HepG2 (cell line): Measurements from ENCODE around the gene TEAD4. TPM values are rescaled to one million over a fixed set of nuclear protein-coding genes. Genes with fewer than 3 reads are reported as not detected.

ENCODE experiments used
- ATAC-seq: fragments of 200-7000 bp; cut with Tn5 transposase; 3 replicates; pipeline ENCODE4 v1.9.1; 2020; ENCODE audit warnings: mild to moderate bottlenecking, moderate library complexity
- BruUV-seq: library from RNA; stranded (reverse); fragments of 400-500 nt; replicated peaks from 2 replicates; lab custom pipeline; 2021; lab: Mats Ljungman, UMichigan
- CTCF ChIA-PET: fragments of 300-600 bp; formaldehyde crosslinking; extraction: SDS; loops from one replicate; lab custom pipeline; 2021; ENCODE audit warnings: low total read pairs, inconsistent platforms, low intra/inter-chr PET ratio; lab: Yijun Ruan, JAX
- POLR2A ChIA-PET: fragments of 350-600 bp; sonication (Branson Sonifier 250); formaldehyde crosslinking; loops from one replicate; lab custom pipeline; 2020; ENCODE audit warnings: antibody characterized with exemption, inconsistent platforms; lab: Yijun Ruan, JAX
- DNase-seq: peaks from one replicate; pipeline ENCODE4 v3.0.0-alpha.2; 2015; ENCODE audit warnings: low spot score
- FAIRE-seq: peaks from 3 replicates; lab custom pipeline; 2011; peaks lifted over from hg19 to GRCh38; lab: Jason Lieb, UNC
- H2AFZ ChIP-seq: one replicate; pipeline ENCODE4 v1.6.1; 2011; ENCODE audit warnings: low read length, inconsistent platforms
- H3K27ac ChIP-seq: fragments of 300-600 bp; 3 replicates; pipeline ENCODE4 v1.8.0; 2011; ENCODE audit warnings: mixed run types, mild to moderate bottlenecking, mixed read lengths, low read length, inconsistent platforms; ENCODE audit not compliant: insufficient read depth; ENCODE audit errors: extremely low read length
- H3K27me3 ChIP-seq, 2 experiments: fragments of 200-600 bp in 1 of 2; 2 replicates in 1 of 2; 3 replicates in 1 of 2; pipeline versions ENCODE4 v1.6.0 to v1.8.0; 2011; ENCODE audit warnings: low read length in 2 of 2, mild to moderate bottlenecking in 2 of 2, moderate library complexity in 2 of 2, inconsistent platforms in 1 of 2; ENCODE audit not compliant: insufficient read depth in 2 of 2, control insufficient read depth in 1 of 2
- H3K36me3 ChIP-seq, 2 experiments: fragments of 200-600 bp in 1 of 2; replicated peaks in 1 of 2; 2 replicates in 1 of 2; 3 replicates in 1 of 2; pipeline versions ENCODE4 v1.5.1 to v1.8.0; 2011; ENCODE audit warnings: low read length in 2 of 2, inconsistent platforms in 1 of 2; ENCODE audit not compliant: insufficient read depth in 2 of 2, control insufficient read depth in 1 of 2
- H3K4me1 ChIP-seq: 2 replicates; pipeline ENCODE4 v1.5.1; 2012; ENCODE audit warnings: low read length, inconsistent platforms; ENCODE audit not compliant: insufficient read depth
- H3K4me2 ChIP-seq: 2 replicates; pipeline ENCODE4 v1.6.0; 2011; ENCODE audit warnings: low read depth, low read length, inconsistent platforms
- H3K4me3 ChIP-seq, 3 experiments: fragments of 200-600 bp in 1 of 3; sonication (generic), shearing (Covaris generic) in 1 of 3; replicated peaks in 1 of 3; 2 replicates each; pipeline ENCODE4 v1.5.1; 2011 to 2016; ENCODE audit warnings: low read length in 3 of 3, inconsistent platforms in 2 of 3, low read depth in 2 of 3, mild to moderate bottlenecking in 2 of 3, control low read depth in 1 of 3, mixed read lengths in 1 of 3; ENCODE audit not compliant: insufficient read depth in 1 of 3
- H3K79me2 ChIP-seq: one replicate; pipeline ENCODE4 v1.6.1; 2011; ENCODE audit warnings: low read length, inconsistent platforms; ENCODE audit not compliant: insufficient read depth
- H3K9ac ChIP-seq: 2 replicates; pipeline ENCODE4 v1.6.0; 2011; ENCODE audit warnings: mild to moderate bottlenecking, low read depth, low read length, inconsistent platforms; ENCODE audit not compliant: insufficient read depth
- H3K9me3 ChIP-seq: 2 replicates; pipeline ENCODE4 v1.5.1; 2012; ENCODE audit warnings: mild to moderate bottlenecking, low read length
- H4K20me1 ChIP-seq: 2 replicates; pipeline ENCODE4 v1.6.0; 2011; ENCODE audit warnings: inconsistent platforms, mild to moderate bottlenecking, low read length, moderate library complexity; ENCODE audit not compliant: insufficient read depth
- HNRNPH1 ChIP-seq: fragments of 200-400 bp; formaldehyde crosslinking; optimal IDR thresholded peaks from 2 replicates; pipeline ENCODE3; 2017; ENCODE audit warnings: mild to moderate bottlenecking, low read depth, low read length
- HOMEZ ChIP-seq: IDR thresholded peaks from 2 replicates; pipeline ENCODE4 v1.6.1; 2016; ENCODE audit warnings: low read depth
- MTA1 ChIP-seq: sonication (generic); formaldehyde crosslinking; IDR thresholded peaks from 2 replicates; pipeline ENCODE4 v1.4.0; 2020; ENCODE audit warnings: missing genetic modification reagents, mild to moderate bottlenecking, borderline replicate concordance
- NCOA2 ChIP-seq: sonication (generic); formaldehyde crosslinking; IDR thresholded peaks from 2 replicates; pipeline ENCODE4 v1.8.0; 2022; ENCODE audit warnings: inconsistent platforms
- NKX3-1 ChIP-seq: sonication (generic); formaldehyde crosslinking; IDR thresholded peaks from 2 replicates; pipeline ENCODE4 v1.5.0; 2020; ENCODE audit warnings: missing genetic modification reagents
- RAD51 ChIP-seq: fragments of 450-650 bp; IDR thresholded peaks from 2 replicates; pipeline ENCODE4 v1.6.1; 2016; ENCODE audit warnings: borderline replicate concordance
- SUZ12 ChIP-seq: fragments of 150-350 bp; IDR thresholded peaks from 2 replicates; pipeline ENCODE4 v1.6.1; 2014; ENCODE audit warnings: low read depth, low read length
- UBTF ChIP-seq: sonication (generic); formaldehyde crosslinking; IDR thresholded peaks from 2 replicates; pipeline ENCODE4 v1.4.0; 2020; ENCODE audit warnings: mild to moderate bottlenecking, missing genetic modification reagents
- ZNF383 ChIP-seq: sonication (generic); formaldehyde crosslinking; IDR thresholded peaks from 2 replicates; pipeline ENCODE4 v1.4.0; 2020; ENCODE audit warnings: missing genetic modification reagents, mild to moderate bottlenecking, borderline replicate concordance
- ZNF510 ChIP-seq: sonication (generic); formaldehyde crosslinking; IDR thresholded peaks from 2 replicates; pipeline ENCODE4 v1.4.0; 2020; ENCODE audit warnings: low read depth, mild to moderate bottlenecking, missing genetic modification reagents
- ZNF841 ChIP-seq: sonication (generic); formaldehyde crosslinking; IDR thresholded peaks from 2 replicates; pipeline ENCODE4 v1.8.1; 2023; ENCODE audit warnings: missing genetic modification reagents, borderline replicate concordance
- WGBS: methylation state at CpG from one replicate; pipeline ENCODE4 v1.1.6; 2017; ENCODE audit warnings: low lambda C conversion rate; 5-methylcytosine and 5-hydroxymethylcytosine counted together
- in situ Hi-C: cut with HindIII; loops from 2 replicates; pipeline ENCODE4 v1.10.0; 2017; ENCODE audit warnings: low pct_unique_long_range_greater_than_20kb; ENCODE audit not compliant: extremely low pct_ligation_motif_present
- intact Hi-C: fragments of 100-400 bp; cut with micrococcal nuclease; formaldehyde crosslinking; loops from one replicate; pipeline ENCODE4 v1.10.0; 2022; ENCODE audit not compliant: unreplicated experiment
- polyA plus RNA-seq, 8 experiments: library from polyadenylated mRNA; depleted of rRNA in 3 of 8; stranded (reverse) in 7 of 8; unstranded in 1 of 8; fragments of >200 nt; fragmentation: Illumina TruSeq in 4 of 8; extraction: Trizol in 4 of 8; gene quantifications; 2 replicates each; pipeline versions ENCODE4 v1.2.1 to v1.2.3, GENCODE V29; 2011 to 2016; ENCODE audit warnings: low read depth in 4 of 8, missing spikeins in 1 of 8, mixed read lengths in 1 of 8; ENCODE audit not compliant: insufficient read depth in 1 of 8
- total RNA-seq, 5 experiments: library from RNA; depleted of rRNA; stranded (reverse); fragments of >200 nt; fragmentation: Illumina TruSeq; extraction: Trizol; gene quantifications; 2 replicates each; pipeline ENCODE4 v1.2.3, GENCODE V29; 2016; ENCODE audit warnings: low read depth in 1 of 5

Gene TEAD4
- total and polyA plus RNA-seq, 2 of the 13 experiments (the other 11 are each of a cell fraction or from before 2014, with no cell fraction given): 45.0 to 69.4 TPM

GRCh38 chr12:3036901-3037600 is 77.9 kb downstream of the TEAD4 start:
- intact Hi-C loops: no loop called here
- H3K79me2 ChIP-seq: no peaks in the 10 kb centered on the region
- H3K27me3 ChIP-seq: no peaks in the 10 kb centered on the region
- ChIA-PET POLR2A (no interaction called here), CTCF (no interaction called here)
- in situ Hi-C loops: loop anchor here (10.0 kb wide), 1 partner anchor 152 kb away; no protein-coding TSS in a partner anchor
- no peak overlapping the region for H2AFZ ChIP-seq
- no peak for FAIRE-seq
- 94% methylated on average over 12 of the region's 12 CpGs for WGBS
- no peak overlapping the region for H3K9ac ChIP-seq
- no peak overlapping the region for H3K4me3 ChIP-seq
- peaks cover 40 to 59% of the 10 kb centered on the region in 2 experiments for H3K36me3 ChIP-seq
- peaks cover 8% of the 10 kb centered on the region; the same call in 1 of the 2 replicates for H4K20me1 ChIP-seq
- no peak overlapping the region for H3K27ac ChIP-seq
- H3K4me2 ChIP-seq: no peak overlapping the region
- TF ChIP-seq UBTF (CRISPR knock-in tag): no peak
- TF ChIP-seq NKX3-1 (CRISPR knock-in tag): no peak
- TF ChIP-seq ZNF383: no peak
- no peak for TF ChIP-seq ZNF510 (CRISPR knock-in tag)
- no peak for TF ChIP-seq NCOA2 (CRISPR knock-in tag)
- TF ChIP-seq ZNF841 (CRISPR knock-in tag): no peak
- TF ChIP-seq HOMEZ (CRISPR knock-in tag): no peak
- TF ChIP-seq MTA1 (CRISPR knock-in tag): no peak
- TF ChIP-seq SUZ12: no peak
- no peak for TF ChIP-seq RAD51
- TF ChIP-seq HNRNPH1: no peak
- DNase-seq: no peak
- no TSS peak for BruUV-seq
- no peaks in the 10 kb centered on the region for H3K4me1 ChIP-seq
- ATAC-seq: no peak
- no peaks in the 10 kb centered on the region for H3K9me3 ChIP-seq
